ENCODE measurements around the gene RAP1GAP2.

- TF ChIP-seq ZFX (IDR thresholded peaks at IDR 0.05): no peak
- no peak for TF ChIP-seq CTCF (conservative IDR thresholded peaks at IDR 0.05)
Measured at GRCh38 chr17:3005696-3006095, 209.5 kb downstream of the RAP1GAP2 start.

Data from C4-2B (cell line).